GM18498 (cell line): ENCODE results near the gene RAB25.
"Not testable (repeated sequence)": the region's sequence is repeated elsewhere in the genome, so short reads cannot be mapped to it uniquely, and the experiment has no call there.

Source experiments
- ATAC-seq: cut with Tn5 transposase; IDR thresholded peaks from one replicate; pipeline ENCODE4 v1.9.1; 2021; ENCODE audit warnings: mild to moderate bottlenecking, moderate library complexity; ENCODE audit not compliant: unreplicated experiment

Gene RAB25

GRCh38 chr1:156054500-156055280, 6.3 kb upstream of the RAB25 start, which contains the start of gene LAMTOR2:
Gene LAMTOR2 (plus strand): TSS chr1:156054782. CDS start chr1:156054890, 108 bp downstream.
- ATAC-seq: peak; percentile 73

- ATAC-seq: no peak
These were observed 5.5 kb upstream of the RAB25 start for GRCh38 chr1:156055281-156056048.

- no peak for ATAC-seq
These were observed 4.6 kb upstream of the RAB25 start for GRCh38 chr1:156056326-156056849.

GRCh38 chr1:156062189-156062588, 1.2 kb downstream of the RAB25 start:
- ATAC-seq: no peak

GRCh38 chr1:156063997-156064285, 3.0 kb downstream of the RAB25 start:
- no peak for ATAC-seq

GRCh38 chr1:156064615-156065014, 3.7 kb downstream of the RAB25 start:
- no peak for ATAC-seq

GRCh38 chr1:156065212-156065611, 4.3 kb downstream of the RAB25 start:
- ATAC-seq: no peak

- no peak for ATAC-seq
These were observed 4.9 kb downstream of the RAB25 start for GRCh38 chr1:156065871-156066270.

- no peak for ATAC-seq
These were observed 6.3 kb downstream of the RAB25 start for GRCh38 chr1:156067262-156067661.

GRCh38 chr1:156069490-156070455, 8.8 kb downstream of the RAB25 start:
- no peak for ATAC-seq

- ATAC-seq: no peak
These were observed 9.6 kb downstream of the RAB25 start for GRCh38 chr1:156070548-156070947.

GRCh38 chr1:156071332-156071816, 10.4 kb downstream of the RAB25 start:
- ATAC-seq: not testable (repeated sequence)

- ATAC-seq: no peak
These were observed 11.3 kb downstream of the RAB25 start for GRCh38 chr1:156072251-156072650.

GRCh38 chr1:156073110-156073687, 12.2 kb downstream of the RAB25 start:
- no peak for ATAC-seq

- ATAC-seq: no peak
These were observed 12.8 kb downstream of the RAB25 start for GRCh38 chr1:156073740-156074139.

GRCh38 chr1:156074661-156075060, 13.7 kb downstream of the RAB25 start:
- ATAC-seq: no peak

GRCh38 chr1:156075162-156075561, 14.2 kb downstream of the RAB25 start:
- ATAC-seq: no peak

- no peak for ATAC-seq
These were observed 14.8 kb downstream of the RAB25 start for GRCh38 chr1:156075775-156076204.

- peak; percentile 48 for ATAC-seq
These were observed 15.9 kb downstream of the RAB25 start for GRCh38 chr1:156076609-156077429.

GRCh38 chr1:156077430-156077760, 16.4 kb downstream of the RAB25 start:
- ATAC-seq: no peak
